HEK293T (cell line): Measurements from ENCODE around the gene KRT7.
"Not testable (repeated sequence)": the region's sequence is repeated elsewhere in the genome, so short reads cannot be mapped to it uniquely, and the experiment has no call there.

Source experiments
- CTCF ChIA-PET: fragments of 350-600 bp; formaldehyde crosslinking; extraction: SDS; loops from one replicate; lab custom pipeline; 2021; ENCODE audit warnings: antibody characterized with exemption, inconsistent platforms; lab: Yijun Ruan, JAX
- POLR2A ChIA-PET: fragments of 350-600 bp; formaldehyde crosslinking; extraction: SDS; loops from one replicate; lab custom pipeline; 2020; ENCODE audit warnings: antibody characterized with exemption, inconsistent platforms; lab: Yijun Ruan, JAX
- DNase-seq: peaks from one replicate; pipeline ENCODE4 v3.0.0; 2012; ENCODE audit warnings: mixed read lengths; ENCODE audit errors: extremely low spot score
- ARNT ChIP-seq: fragments of 450-650 bp; IDR thresholded peaks from 2 replicates; pipeline ENCODE4 v1.6.1; 2017; ENCODE audit warnings: mild to moderate bottlenecking
- BHLHE40 ChIP-seq: fragments of 450-650 bp; IDR thresholded peaks from 2 replicates; pipeline ENCODE4 v1.6.1; 2016; ENCODE audit warnings: mild to moderate bottlenecking, moderate library complexity, borderline replicate concordance
- CTBP1 ChIP-seq: fragments of 450-650 bp; IDR thresholded peaks from 2 replicates; pipeline ENCODE4 v1.6.1; 2016; ENCODE audit warnings: borderline replicate concordance
- ELF4 ChIP-seq: fragments of 450-650 bp; IDR thresholded peaks from 2 replicates; pipeline ENCODE4 v1.6.1; 2017; ENCODE audit warnings: antibody characterized with exemption
- FOXA1 ChIP-seq: fragments of 450-650 bp; IDR thresholded peaks from 2 replicates; pipeline ENCODE4 v1.6.1; 2016; ENCODE audit warnings: mild to moderate bottlenecking
- FOXK2 ChIP-seq: fragments of 450-650 bp; IDR thresholded peaks from 2 replicates; pipeline ENCODE4 v1.6.1; 2016; ENCODE audit warnings: mild to moderate bottlenecking
- FOXM1 ChIP-seq: fragments of 450-650 bp; IDR thresholded peaks from 2 replicates; pipeline ENCODE4 v1.6.1; 2017; ENCODE audit warnings: mild to moderate bottlenecking, borderline replicate concordance
- HDGF ChIP-seq: fragments of 450-650 bp; IDR thresholded peaks from 2 replicates; pipeline ENCODE4 v1.6.1; 2017; ENCODE audit warnings: antibody characterized with exemption, borderline replicate concordance
- L3MBTL2 ChIP-seq: fragments of 450-650 bp; conservative IDR thresholded peaks from 2 replicates; pipeline ENCODE4 v1.6.1; 2016; ENCODE audit warnings: mild to moderate bottlenecking
- LEF1 ChIP-seq: fragments of 450-650 bp; IDR thresholded peaks from 2 replicates; pipeline ENCODE4 v1.6.1; 2017; ENCODE audit warnings: mild to moderate bottlenecking, borderline replicate concordance
- NFRKB ChIP-seq: fragments of 450-650 bp; IDR thresholded peaks from 2 replicates; pipeline ENCODE4 v1.6.1; 2016; ENCODE audit warnings: mild to moderate bottlenecking, moderate library complexity
- SP1 ChIP-seq: fragments of 450-650 bp; IDR thresholded peaks from 2 replicates; pipeline ENCODE4 v1.6.1; 2017
- SUZ12 ChIP-seq: fragments of 450-650 bp; IDR thresholded peaks from 2 replicates; pipeline ENCODE4 v1.6.1; 2016; ENCODE audit warnings: mild to moderate bottlenecking
- TARDBP ChIP-seq: fragments of 450-650 bp; IDR thresholded peaks from 2 replicates; pipeline ENCODE4 v1.6.1; 2016
- ZNF384 ChIP-seq: fragments of 450-650 bp; IDR thresholded peaks from 2 replicates; pipeline ENCODE4 v1.6.1; 2016
- TF ChIP-seq, protein P1 (sequence below): fragments of 450-650 bp; IDR thresholded peaks from 2 replicates; pipeline ENCODE4 v1.6.1; 2016

Gene KRT7

DNA sequence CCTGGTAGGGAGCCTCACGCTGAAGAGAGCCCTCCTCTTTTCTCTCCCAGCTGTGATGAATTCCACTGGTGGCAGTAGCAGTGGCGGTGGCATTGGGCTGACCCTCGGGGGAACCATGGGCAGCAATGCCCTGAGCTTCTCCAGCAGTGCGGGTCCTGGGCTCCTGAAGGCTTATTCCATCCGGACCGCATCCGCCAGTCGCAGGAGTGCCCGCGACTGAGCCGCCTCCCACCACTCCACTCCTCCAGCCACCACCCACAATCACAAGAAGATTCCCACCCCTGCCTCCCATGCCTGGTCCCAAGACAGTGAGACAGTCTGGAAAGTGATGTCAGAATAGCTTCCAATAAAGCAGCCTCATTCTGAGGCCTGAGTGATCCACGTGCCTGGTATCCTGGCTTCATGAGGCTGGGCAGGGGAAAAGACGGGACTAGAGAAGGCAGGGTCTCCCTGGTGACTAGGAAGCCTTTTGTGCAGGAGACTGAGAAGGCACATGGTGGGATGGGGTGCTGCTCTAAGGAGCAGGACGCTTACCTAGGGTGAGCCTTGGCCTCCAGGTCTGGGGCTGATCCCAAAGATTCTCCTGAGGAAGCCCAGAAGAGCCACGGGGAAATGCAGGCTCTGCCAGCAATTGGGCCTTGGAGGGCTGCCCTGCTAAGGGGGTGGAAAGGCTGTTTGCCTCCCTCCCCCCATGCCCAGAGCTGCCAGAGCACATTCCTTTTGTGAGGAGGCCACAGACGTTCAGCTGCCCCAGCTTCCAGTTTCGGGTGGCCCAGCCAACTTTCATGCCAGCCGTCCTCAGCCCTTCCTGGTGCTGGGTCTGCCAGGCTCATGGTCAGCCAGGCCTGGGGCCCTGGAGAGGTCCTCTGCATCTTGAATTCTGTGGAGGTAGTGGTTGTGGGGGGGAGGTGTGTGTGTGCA lies 15.8 kb downstream of the KRT7 start:
- ChIA-PET POLR2A (no interaction called here), CTCF (interaction anchor here (0.8 kb wide), 1 partner anchor 27 kb away, joined by 4 read pairs; no protein-coding TSS in a partner anchor)
- TF ChIP-seq ARNT (no peak), SP1 (no peak), LEF1 (no peak)
- DNase-seq = no peak

DNA sequence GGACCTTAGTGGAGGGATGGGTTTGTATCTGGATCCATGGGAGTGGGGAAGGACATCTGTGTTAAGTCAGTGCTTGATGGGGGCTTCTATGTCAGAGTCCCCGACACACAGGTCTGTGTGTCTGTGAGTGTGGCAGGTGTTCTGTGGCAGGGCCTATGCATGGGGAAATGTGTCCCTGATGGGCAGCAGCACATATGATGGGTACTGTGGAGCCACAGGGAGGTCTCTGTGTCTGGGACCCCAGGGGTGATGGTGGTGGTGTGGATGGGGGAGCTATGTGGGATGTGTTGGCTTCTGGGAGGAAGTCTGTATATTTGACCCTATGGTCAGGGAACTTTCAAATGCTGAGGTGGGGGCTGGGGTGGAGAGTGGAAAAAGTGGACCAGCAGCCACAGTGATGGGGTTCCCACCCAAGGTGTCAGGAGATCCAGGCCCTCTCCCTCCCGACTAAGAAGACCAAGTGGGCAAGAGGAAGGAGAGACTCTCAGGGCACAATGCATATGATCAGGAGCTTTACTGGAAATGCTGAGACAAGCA lies 16.5 kb downstream of the KRT7 start:
- DNase-seq = no peak
- ChIA-PET POLR2A (no interaction called here), CTCF (no interaction called here)
- TF ChIP-seq HDGF (no peak), FOXK2 (no peak), SUZ12 (no peak), ELF4 (no peak), LEF1 (no peak), FOXA1 (no peak), NFRKB (no peak)
- TF ChIP-seq, protein P1, sequence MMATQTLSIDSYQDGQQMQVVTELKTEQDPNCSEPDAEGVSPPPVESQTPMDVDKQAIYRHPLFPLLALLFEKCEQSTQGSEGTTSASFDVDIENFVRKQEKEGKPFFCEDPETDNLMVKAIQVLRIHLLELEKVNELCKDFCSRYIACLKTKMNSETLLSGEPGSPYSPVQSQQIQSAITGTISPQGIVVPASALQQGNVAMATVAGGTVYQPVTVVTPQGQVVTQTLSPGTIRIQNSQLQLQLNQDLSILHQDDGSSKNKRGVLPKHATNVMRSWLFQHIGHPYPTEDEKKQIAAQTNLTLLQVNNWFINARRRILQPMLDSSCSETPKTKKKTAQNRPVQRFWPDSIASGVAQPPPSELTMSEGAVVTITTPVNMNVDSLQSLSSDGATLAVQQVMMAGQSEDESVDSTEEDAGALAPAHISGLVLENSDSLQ = no peak

DNA sequence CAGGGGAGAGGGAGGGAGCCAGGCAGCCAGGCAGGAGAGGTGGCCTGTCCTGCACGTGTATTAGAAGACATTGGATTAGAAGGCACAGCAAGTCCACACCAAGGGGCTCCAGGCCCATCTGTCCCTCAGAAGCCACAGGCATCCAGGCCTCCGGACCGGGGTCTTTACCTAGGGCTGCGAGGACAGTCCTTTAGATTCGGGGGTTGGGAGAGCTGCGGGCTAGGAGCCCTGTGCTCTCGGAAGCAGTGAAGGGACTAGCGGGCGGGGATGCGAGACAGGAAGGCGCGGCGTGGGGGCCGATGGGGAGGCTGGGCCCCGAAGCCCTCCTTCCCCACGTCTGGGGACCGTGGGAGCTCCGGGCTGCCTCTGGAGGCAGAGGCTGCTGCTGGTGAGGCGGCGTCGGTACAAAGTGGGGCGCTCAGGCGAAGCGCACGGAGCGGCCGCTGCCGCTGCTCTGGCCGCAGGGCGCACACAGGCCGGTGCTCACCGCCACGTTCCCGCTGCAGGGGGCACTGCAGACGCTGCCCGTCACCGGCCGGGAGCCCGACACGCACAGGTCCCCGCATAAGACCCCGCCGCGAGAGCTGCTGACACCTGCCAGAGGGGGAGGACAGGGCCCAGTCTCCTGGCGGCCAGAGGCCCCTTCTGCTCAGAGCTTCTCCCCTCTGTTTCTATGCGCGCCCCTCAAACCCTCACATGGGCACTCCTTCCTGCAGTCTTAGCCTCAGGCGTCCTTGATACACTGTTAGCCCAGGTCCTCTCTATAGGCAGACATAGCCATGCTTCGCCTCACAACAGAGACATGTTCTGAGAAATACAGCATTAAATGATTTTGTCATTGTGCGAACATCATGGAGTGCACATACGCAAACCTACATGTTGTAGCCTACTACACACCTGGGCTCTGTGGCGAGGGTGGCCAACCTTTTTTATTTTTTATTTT lies 17.3 kb downstream of the KRT7 start:
- CTCF ChIA-PET = no interaction called here
- POLR2A ChIA-PET = no interaction called here
- TF ChIP-seq ELF4 (no peak), NFRKB (no peak), CTBP1 (no peak), FOXK2 (no peak), ARNT (no peak), HDGF (no peak)
- no peak for DNase-seq

DNA sequence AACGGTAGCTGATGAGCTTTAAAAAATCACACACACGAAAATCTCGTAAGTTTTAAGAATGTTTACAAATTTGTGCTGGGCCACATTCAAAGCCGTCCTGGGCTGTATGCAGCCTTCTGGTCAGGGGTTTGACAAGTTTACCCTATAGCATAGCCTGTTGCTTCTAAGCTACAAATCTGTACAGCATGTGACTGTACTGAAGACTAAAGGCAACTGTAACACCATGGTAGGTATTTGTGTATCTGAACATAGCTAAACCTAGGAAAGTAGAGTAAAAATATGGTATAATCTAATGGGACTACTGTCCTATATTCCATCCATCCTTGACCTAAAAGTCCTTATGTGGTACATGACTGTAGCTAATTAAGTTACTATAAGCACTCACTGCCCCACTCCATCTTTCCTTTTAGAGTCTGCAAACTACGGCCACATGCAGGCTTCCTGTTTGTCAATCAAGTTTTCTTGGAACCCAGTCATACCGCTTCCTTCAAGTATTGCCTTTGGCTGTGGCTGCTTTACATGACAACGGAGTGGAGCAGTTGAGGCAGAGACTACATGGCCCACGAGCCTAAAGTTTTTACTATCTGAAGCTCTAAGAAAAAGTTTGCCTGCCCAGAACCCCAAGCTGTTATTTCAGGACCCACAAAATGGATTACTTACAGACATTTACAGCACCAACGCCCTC lies 18.5 kb downstream of the KRT7 start:
- ChIA-PET POLR2A (no interaction called here), CTCF (interaction anchor here (0.6 to 1.1 kb wide), 3 partner anchors 30 to 76 kb away, joined by 3 to 5 read pairs (median 4); no protein-coding TSS in a partner anchor)
- TF ChIP-seq FOXA1 = no peak
- TF ChIP-seq SUZ12 = no peak
- TF ChIP-seq ZNF384 = no peak
- no peak for TF ChIP-seq FOXM1
- no peak for TF ChIP-seq NFRKB
- no peak for TF ChIP-seq L3MBTL2
- TF ChIP-seq, protein P1 = no peak
- no peak for TF ChIP-seq CTBP1
- TF ChIP-seq ELF4 = no peak
- no peak for TF ChIP-seq BHLHE40
- no peak for TF ChIP-seq ARNT
- TF ChIP-seq FOXK2 = no peak
- no peak for TF ChIP-seq HDGF
- no peak for TF ChIP-seq SP1
- TF ChIP-seq LEF1 = no peak
- no peak for TF ChIP-seq TARDBP
- DNase-seq = no peak

DNA sequence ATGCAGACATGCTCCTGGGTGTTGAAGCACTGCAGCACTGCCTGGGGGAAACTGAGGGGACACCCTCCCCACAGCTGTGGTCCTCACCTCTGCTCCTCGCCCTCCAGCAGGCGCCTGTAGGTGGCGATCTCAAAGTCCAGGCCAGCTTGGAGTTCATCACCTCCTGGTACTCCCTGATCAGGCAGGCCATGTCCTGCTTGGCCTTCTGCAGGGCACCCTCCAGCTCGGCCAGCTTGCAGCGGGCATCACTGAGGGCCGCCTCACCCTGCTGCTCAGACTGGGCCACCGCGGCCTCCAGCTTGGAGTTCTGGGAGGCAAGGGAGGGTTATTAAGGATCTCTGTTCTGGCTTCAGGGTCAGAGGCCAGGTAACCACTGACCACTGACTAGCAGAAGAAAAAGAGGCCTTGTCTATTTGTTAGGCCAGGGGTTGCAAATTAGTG lies 19.2 kb downstream of the KRT7 start:
- DNase-seq, POLR2A ChIA-PET: not testable (repeated sequence)
- CTCF ChIA-PET = interaction anchor here (0.6 kb wide), 1 partner anchor 60 kb away, joined by 4 read pairs; no protein-coding TSS in a partner anchor

DNA sequence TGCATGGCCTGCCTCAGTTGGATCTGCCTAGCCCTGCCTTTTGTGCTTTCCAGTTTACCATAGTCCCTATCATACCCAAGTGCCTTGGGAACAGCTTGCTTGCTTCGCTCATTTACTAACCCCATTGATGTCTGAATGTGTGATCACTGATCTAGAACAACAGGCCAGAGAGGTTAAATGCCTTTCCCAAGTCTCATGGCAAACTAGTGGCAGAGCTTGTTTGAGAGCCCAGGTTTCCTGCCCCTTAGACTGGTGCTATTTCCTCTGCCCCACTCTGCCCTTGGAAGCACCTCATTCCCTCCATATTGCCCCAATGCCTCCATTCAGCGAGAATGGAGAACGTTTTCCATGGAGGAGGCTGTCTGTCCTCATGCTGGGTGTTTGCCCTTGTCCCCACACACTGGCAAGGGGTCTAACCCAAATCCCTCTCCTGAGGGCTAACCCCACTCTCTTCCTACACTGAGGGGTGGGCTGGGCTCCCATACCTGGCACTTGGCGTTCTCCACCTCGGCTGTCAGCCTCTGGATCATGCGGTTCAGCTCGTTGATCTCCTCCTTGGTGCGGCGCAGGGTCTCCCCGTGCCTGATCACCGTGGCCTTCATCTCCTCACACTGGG lies 19.8 kb downstream of the KRT7 start:
- ChIA-PET POLR2A (no interaction called here), CTCF (no interaction called here)
- DNase-seq = no peak
- TF ChIP-seq L3MBTL2 (no peak), LEF1 (no peak), SUZ12 (no peak), TARDBP (no peak), ARNT (no peak), ELF4 (no peak), FOXK2 (no peak), HDGF (no peak), NFRKB (no peak), FOXM1 (no peak)
